Stimulated activated CD4-positive, alpha-beta T cell treated with anti-CD3 and anti-CD28 coated beads, Interleukin-1b, Interleukin-23, amount 100 ng/mL, for 48 hours (primary cell): Measurements from ENCODE around the gene BICC1.

Experiments used
- DNase-seq: peaks from one replicate; pipeline ENCODE4 v3.0.0-alpha.2; 2020

The BICC1 gene

GRCh38 chr10:58715061-58715460 is 202.4 kb downstream of the BICC1 start:
- no peak for DNase-seq

- no peak for DNase-seq
Measured at GRCh38 chr10:58718596-58718995, 205.9 kb downstream of the BICC1 start.

GRCh38 chr10:58721601-58722281 is 209.1 kb downstream of the BICC1 start:
- no peak for DNase-seq

GRCh38 chr10:58723186-58723585 is 210.5 kb downstream of the BICC1 start:
- no peak for DNase-seq

GRCh38 chr10:58723966-58724365 is 211.3 kb downstream of the BICC1 start:
- no peak for DNase-seq

GRCh38 chr10:58724781-58725180 is 212.1 kb downstream of the BICC1 start:
- DNase-seq: no peak

GRCh38 chr10:58725901-58726300 is 213.2 kb downstream of the BICC1 start:
- DNase-seq: no peak

- no peak for DNase-seq
Measured at GRCh38 chr10:58727633-58728032, 215.0 kb downstream of the BICC1 start.

- DNase-seq: no peak
Measured at GRCh38 chr10:58731276-58731675, 218.6 kb downstream of the BICC1 start.

- no peak for DNase-seq
Measured at GRCh38 chr10:58733436-58733835, 220.8 kb downstream of the BICC1 start.

- no peak for DNase-seq
Measured at GRCh38 chr10:58734116-58734515, 221.4 kb downstream of the BICC1 start.

GRCh38 chr10:58734664-58735063 is 222.0 kb downstream of the BICC1 start:
- DNase-seq: no peak

GRCh38 chr10:58735087-58735486 is 222.4 kb downstream of the BICC1 start:
- DNase-seq: no peak

- DNase-seq: no peak
Measured at GRCh38 chr10:58740620-58741369, 228.1 kb downstream of the BICC1 start.

GRCh38 chr10:58741673-58742072 is 229.0 kb downstream of the BICC1 start:
- no peak for DNase-seq

- DNase-seq: no peak
Measured at GRCh38 chr10:58742141-58742540, 229.5 kb downstream of the BICC1 start.

GRCh38 chr10:58743466-58744115 is 230.9 kb downstream of the BICC1 start:
- no peak for DNase-seq

- DNase-seq: no peak
Measured at GRCh38 chr10:58746474-58747185, 234.0 kb downstream of the BICC1 start.

GRCh38 chr10:58747687-58748086 is 235.0 kb downstream of the BICC1 start:
- no peak for DNase-seq

- no peak for DNase-seq
Measured at GRCh38 chr10:58752665-58753064, 240.0 kb downstream of the BICC1 start.

GRCh38 chr10:58753425-58753824 is 240.8 kb downstream of the BICC1 start:
- DNase-seq: no peak

- no peak for DNase-seq
Measured at GRCh38 chr10:58754469-58755339, 242.0 kb downstream of the BICC1 start.

- DNase-seq: no peak
Measured at GRCh38 chr10:58755340-58755610, 242.6 kb downstream of the BICC1 start.
